Tibial artery (tissue), 4 donors: ENCODE measurements around the gene ERI3.

ENCODE experiments used
- DNase-seq, 2 donors: peaks; one replicate each; pipeline ENCODE4 v3.0.0-alpha.2; 2019
- H3K27ac ChIP-seq, 2 donors: fragments of 200-600 bp; sonication (generic) in 1 of 2; 1 replicate in 1 of 2; 2 replicates in 1 of 2; pipeline ENCODE4 v1.5.1; 2018 to 2019; ENCODE audit warnings: mild to moderate bottlenecking in 1 of 2
- H3K27me3 ChIP-seq, 2 donors: fragments of 200-600 bp; sonication (generic) in 1 of 2; one replicate each; pipeline versions ENCODE4 v1.5.1 to v1.6.0; 2016 to 2019
- H3K36me3 ChIP-seq, 3 donors: fragments of 200-600 bp; sonication (generic) in 2 of 3; one replicate each; pipeline ENCODE4 v1.5.1; 2016 to 2019; ENCODE audit warnings: mild to moderate bottlenecking in 2 of 3
- H3K4me1 ChIP-seq, 4 donors: fragments of 200-600 bp; sonication (generic) in 2 of 4; 1 replicate in 3 of 4; 2 replicates in 1 of 4; pipeline ENCODE4 v1.5.1; 2016 to 2019
- H3K4me3 ChIP-seq, 2 donors: fragments of 200-600 bp; sonication (generic) in 1 of 2; 1 replicate in 1 of 2; 2 replicates in 1 of 2; pipeline ENCODE4 v1.5.1; 2018 to 2019; ENCODE audit warnings: mild to moderate bottlenecking in 2 of 2
- H3K9me3 ChIP-seq, 3 donors: fragments of 200-600 bp; sonication (generic) in 1 of 3; one replicate each; pipeline ENCODE4 v1.5.1; 2016 to 2019
- intact Hi-C: fragments of 100-400 bp; cut with DNase I; formaldehyde crosslinking; loops from one replicate; pipeline ENCODE4 v1.15.0; 2023; ENCODE audit warnings: low total_unique reads
- TF ChIP-seq, protein P1 (sequence below), 2 experiments: fragments of 200-600 bp in 1 of 2; fragments of 450-650 bp in 1 of 2; IDR thresholded peaks; one replicate each; pipeline ENCODE4 v1.5.1; 2017 to 2019; ENCODE audit warnings: antibody characterized with exemption in 2 of 2, mild to moderate bottlenecking in 1 of 2, moderate library complexity in 1 of 2

The ERI3 gene

DNA sequence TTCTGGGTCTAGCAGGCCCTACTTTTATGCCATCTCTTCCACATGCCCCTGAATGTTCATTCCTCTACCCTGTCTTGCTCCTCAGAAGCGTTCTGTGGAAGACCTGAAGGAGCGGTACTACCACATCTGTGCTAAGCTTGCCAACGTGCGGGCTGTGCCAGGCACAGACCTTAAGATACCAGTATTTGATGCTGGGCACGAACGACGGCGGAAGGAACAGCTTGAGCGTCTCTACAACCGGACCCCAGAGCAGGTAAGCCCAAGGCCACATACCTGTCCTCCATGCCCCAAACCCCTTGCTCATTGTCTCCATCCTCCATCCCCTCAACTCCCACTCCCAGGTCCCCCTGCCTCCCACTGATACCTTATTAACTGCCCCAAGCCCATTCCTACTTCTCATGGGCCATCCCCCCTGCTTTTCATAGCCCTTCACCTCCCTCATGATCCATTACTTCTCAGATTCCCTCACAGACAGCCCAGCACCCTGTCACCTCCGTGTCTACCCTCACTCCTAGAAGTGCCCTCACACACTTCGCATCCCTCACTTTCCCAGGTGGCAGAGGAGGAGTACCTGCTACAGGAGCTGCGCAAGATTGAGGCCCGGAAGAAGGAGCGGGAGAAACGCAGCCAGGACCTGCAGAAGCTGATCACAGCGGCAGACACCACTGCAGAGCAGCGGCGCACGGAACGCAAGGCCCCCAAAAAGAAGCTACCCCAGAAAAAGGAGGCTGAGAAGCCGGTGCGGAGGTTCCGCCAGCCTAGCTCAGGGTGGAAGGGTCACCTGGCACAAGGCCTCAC is 136.4 kb downstream of the ERI3 start:
- peaks cover 33 to 79% (median 46%) of the 10 kb centered on the region in 3 donors for H3K36me3 ChIP-seq

DNA sequence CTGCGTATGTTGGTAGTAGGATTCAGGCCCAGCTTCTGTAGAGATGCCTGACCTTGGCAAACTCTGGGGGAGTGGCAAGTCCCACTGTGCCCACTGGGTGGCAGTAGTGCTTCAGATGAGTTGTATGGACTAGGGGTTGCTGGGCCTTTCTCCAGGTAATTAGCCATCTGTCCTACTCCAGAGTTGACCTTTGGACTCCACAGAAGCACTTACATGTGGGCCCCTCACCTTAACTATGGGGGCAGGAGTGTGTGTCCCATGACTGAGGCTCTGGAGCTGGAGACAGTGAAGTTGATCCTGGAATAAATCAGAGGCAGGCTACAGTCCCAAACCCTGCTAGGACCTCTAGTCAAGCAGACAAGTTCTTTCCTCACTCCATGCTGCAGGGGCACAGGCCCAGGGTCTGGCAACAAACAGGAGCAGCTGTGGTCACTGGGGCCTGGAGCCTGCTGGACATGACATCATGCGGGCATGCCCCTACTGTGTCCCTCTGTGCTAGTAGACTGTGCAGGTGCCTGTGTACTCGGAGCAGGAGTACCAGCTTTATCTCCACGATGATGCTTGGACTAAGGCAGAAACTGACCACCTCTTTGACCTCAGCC is 137.1 kb downstream of the ERI3 start:
- H3K4me1 ChIP-seq = peaks cover 0 to 14% (median 11%) of the 10 kb centered on the region in 4 donors
- H3K4me3 ChIP-seq = no peak overlapping the region
- no peaks in the 10 kb centered on the region for H3K9me3 ChIP-seq
- TF ChIP-seq, protein P1, sequence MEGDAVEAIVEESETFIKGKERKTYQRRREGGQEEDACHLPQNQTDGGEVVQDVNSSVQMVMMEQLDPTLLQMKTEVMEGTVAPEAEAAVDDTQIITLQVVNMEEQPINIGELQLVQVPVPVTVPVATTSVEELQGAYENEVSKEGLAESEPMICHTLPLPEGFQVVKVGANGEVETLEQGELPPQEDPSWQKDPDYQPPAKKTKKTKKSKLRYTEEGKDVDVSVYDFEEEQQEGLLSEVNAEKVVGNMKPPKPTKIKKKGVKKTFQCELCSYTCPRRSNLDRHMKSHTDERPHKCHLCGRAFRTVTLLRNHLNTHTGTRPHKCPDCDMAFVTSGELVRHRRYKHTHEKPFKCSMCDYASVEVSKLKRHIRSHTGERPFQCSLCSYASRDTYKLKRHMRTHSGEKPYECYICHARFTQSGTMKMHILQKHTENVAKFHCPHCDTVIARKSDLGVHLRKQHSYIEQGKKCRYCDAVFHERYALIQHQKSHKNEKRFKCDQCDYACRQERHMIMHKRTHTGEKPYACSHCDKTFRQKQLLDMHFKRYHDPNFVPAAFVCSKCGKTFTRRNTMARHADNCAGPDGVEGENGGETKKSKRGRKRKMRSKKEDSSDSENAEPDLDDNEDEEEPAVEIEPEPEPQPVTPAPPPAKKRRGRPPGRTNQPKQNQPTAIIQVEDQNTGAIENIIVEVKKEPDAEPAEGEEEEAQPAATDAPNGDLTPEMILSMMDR (IDR thresholded peaks at IDR 0.05) = peak; percentile 84 to 92
- no peaks in the 10 kb centered on the region for H3K27me3 ChIP-seq
- no peak overlapping the region for H3K27ac ChIP-seq
- intact Hi-C loops = loop anchor here (2.0 to 10.0 kb wide), 4 partner anchors 99 to 434 kb away; partner anchors contain the start of gene RNF220
- peaks cover 33 to 76% (median 46%) of the 10 kb centered on the region in 3 donors for H3K36me3 ChIP-seq
- peak; percentile 76 for DNase-seq

More for the DNA sequence above, 136.4 kb downstream of the ERI3 start:
- peaks cover 0 to 12% (median 10%) of the 10 kb centered on the region in 4 donors for H3K4me1 ChIP-seq
- DNase-seq = no peak
- H3K27me3 ChIP-seq = no peaks in the 10 kb centered on the region
- intact Hi-C loops = loop anchor here (2.0 to 10.0 kb wide), 4 partner anchors 99 to 434 kb away; partner anchors contain the start of gene RNF220
- H3K4me3 ChIP-seq = no peak overlapping the region
- no peaks in the 10 kb centered on the region for H3K9me3 ChIP-seq
- H3K27ac ChIP-seq = no peak overlapping the region
- TF ChIP-seq, protein P1 (IDR thresholded peaks at IDR 0.05) = no peak

DNA sequence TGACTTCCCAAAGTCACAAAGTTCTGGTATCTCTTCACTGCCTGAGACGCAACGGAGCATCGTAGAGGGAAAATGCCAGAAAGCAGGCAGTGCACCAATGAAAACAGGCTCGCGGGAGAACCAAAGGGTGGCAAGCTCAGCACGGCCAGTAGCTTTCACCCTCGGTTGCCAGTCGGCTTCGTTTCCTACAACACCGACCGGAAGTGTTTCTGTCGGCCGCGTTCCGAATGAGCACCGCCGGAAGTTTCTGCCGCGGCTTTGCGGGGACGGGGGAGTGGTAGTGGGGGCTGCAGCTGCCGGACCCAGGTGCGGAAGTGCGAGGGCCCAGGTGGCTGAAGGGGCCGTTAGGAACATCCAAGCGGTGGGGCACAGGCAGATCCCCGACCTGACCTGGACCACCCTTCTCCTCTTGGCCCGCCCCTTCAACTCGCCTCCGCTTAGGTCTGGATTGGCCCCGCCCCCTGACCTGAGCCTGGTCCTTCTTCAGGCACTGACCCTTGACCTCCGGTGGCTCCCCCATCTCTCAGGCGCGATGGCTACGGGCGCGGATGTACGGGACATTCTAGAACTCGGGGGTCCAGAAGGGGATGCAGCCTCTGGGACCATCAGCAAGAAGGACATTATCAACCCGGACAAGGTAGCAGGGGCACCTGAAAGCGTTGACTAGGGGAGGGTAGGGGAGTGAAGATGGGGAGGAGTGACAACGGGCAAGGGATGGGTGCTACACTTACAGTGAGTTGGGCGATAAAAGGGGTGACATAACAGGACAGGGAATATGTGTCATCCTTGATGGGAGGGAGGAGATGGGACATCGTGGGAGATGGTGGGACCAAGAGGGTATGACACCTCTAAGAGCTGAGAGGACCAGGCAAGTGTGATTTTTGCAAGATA is 141.6 kb downstream of the ERI3 start, which contains the start of gene DMAP1:
DMAP1 (plus strand) TSS at position 250 of the 891 bp plus-strand sequence; CDS start at position 533, 283 bp downstream.
- peaks cover 6 to 32% (median 7%) of the 10 kb centered on the region in 3 donors for H3K36me3 ChIP-seq
- no peaks in the 10 kb centered on the region for H3K27me3 ChIP-seq
- TF ChIP-seq, protein P1 (IDR thresholded peaks at IDR 0.05) = peak in 1 of 2 experiments; percentile 26
- H3K9me3 ChIP-seq = no peaks in the 10 kb centered on the region
- peaks cover 0 to 20% (median 17%) of the 10 kb centered on the region in 4 donors for H3K4me1 ChIP-seq
- intact Hi-C loops = loop anchor here (10.0 kb wide), 1 partner anchor 191 kb away; the partner anchor contains the start of gene RNF220
- peak; percentile 80 to 88 for DNase-seq
- H3K4me3 ChIP-seq = peak within 1 kb of the TSS; percentile 86 to 92
- H3K27ac ChIP-seq = peak within 1 kb of the TSS; percentile 82 to 84

DNA sequence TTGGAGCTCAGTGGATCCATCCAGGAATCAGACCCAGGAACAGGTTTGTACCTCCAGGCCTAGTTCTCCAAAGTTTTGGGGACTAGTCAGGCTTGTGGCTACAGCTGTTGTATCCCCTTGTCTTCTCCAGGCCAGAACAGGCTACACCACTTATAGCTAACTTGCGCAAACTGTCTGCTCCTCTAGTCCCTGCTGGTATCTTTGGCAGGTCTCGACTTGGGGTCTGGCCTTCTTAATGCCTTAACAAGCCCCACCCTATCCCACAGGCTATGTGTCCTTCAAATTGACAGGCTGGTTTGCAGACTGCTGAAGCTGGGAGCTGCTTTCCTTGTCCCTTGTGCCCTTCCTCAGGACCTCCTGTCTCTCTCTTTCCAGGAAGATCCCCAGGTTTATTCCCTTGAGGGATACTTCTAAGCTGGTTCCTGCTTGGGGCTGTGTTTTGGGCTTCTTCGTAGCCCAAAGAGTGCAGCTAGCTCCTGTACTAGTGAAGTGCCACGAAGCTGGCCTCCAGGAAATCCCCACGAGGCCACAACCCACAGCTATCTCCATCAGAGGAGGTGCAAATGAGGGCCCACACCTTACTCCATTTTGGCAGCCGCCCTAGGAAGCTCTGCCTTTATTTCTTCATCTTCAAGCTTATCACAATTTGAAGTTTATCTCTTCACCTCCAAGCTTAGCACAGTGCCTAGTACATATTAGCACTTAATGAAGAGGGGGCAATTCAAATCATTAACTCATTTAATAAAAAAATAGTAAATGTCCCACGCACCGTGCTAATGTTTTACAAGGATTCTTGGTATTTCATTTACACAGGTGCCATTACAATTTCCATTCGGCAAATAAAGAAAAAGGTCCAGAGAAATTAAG is 142.5 kb downstream of the ERI3 start:
- H3K4me1 ChIP-seq = peaks cover 0 to 20% (median 17%) of the 10 kb centered on the region in 4 donors
- intact Hi-C loops = loop anchor here (10.0 kb wide), 1 partner anchor 192 kb away; the partner anchor contains the start of gene RNF220
- TF ChIP-seq, protein P1 (IDR thresholded peaks at IDR 0.05) = no peak
- H3K36me3 ChIP-seq = peaks cover 0 to 24% (median 0%) of the 10 kb centered on the region in 3 donors
- H3K27ac ChIP-seq = peak overlapping the region; percentile 82 to 84
- H3K9me3 ChIP-seq = no peaks in the 10 kb centered on the region
- H3K4me3 ChIP-seq = peak overlapping the region; percentile 86 to 92
- H3K27me3 ChIP-seq = peaks cover 0 to under 1% of the 10 kb centered on the region in 2 donors
- no peak for DNase-seq
